ENCODE data around the gene TRIM62.
"Not testable (repeated sequence)": the region's sequence is repeated elsewhere in the genome, so short reads cannot be mapped to it uniquely, and the experiment has no call there.

The TRIM62 gene

GRCh38 chr1:33126411-33127000 lies 55.3 kb downstream of the TRIM62 start:
- in situ Hi-C loops (cut with MboI; ENCODE audit: low pct_unique_long_range_greater_than_20kb, low sequenced_read_pairs, unreplicated experiment), result no loop called here

GRCh38 chr1:33124647-33125046 lies 57.2 kb downstream of the TRIM62 start:
- in situ Hi-C loops (cut with MboI; ENCODE audit: low pct_unique_long_range_greater_than_20kb, low sequenced_read_pairs, unreplicated experiment); DNase-seq (ENCODE audit: low spot score): not testable (repeated sequence)

More at GRCh38 chr1:33126411-33127000, 55.3 kb downstream of the TRIM62 start:
- DNase-seq (ENCODE audit: low spot score), result no peak
- no peak for TF ChIP-seq CTCF (IDR thresholded peaks at IDR 0.05; ENCODE audit: extremely low read depth, insufficient read depth, missing control alignments)

- TF ChIP-seq CTCF (IDR thresholded peaks at IDR 0.05; ENCODE audit: extremely low read depth, insufficient read depth, missing control alignments), result no peak
- DNase-seq (ENCODE audit: low spot score), result no peak
- in situ Hi-C loops (cut with MboI; ENCODE audit: low pct_unique_long_range_greater_than_20kb, low sequenced_read_pairs, unreplicated experiment), result no loop called here
These were observed 58.6 kb downstream of the TRIM62 start for GRCh38 chr1:33123266-33123665.

- in situ Hi-C loops (cut with MboI; ENCODE audit: low pct_unique_long_range_greater_than_20kb, low sequenced_read_pairs, unreplicated experiment), result no loop called here
- DNase-seq (ENCODE audit: low spot score), result no peak
- no peak for TF ChIP-seq CTCF (IDR thresholded peaks at IDR 0.05; ENCODE audit: extremely low read depth, insufficient read depth, missing control alignments)
These were observed 59.2 kb downstream of the TRIM62 start for GRCh38 chr1:33122483-33123178.

- no peak for DNase-seq (ENCODE audit: low spot score)
- in situ Hi-C loops (cut with MboI; ENCODE audit: low pct_unique_long_range_greater_than_20kb, low sequenced_read_pairs, unreplicated experiment), result no loop called here
- TF ChIP-seq CTCF (IDR thresholded peaks at IDR 0.05; ENCODE audit: extremely low read depth, insufficient read depth, missing control alignments), result no peak
These were observed 60.1 kb downstream of the TRIM62 start for GRCh38 chr1:33121728-33122127.

- in situ Hi-C loops (cut with MboI; ENCODE audit: low pct_unique_long_range_greater_than_20kb, low sequenced_read_pairs, unreplicated experiment), result no loop called here
- DNase-seq (ENCODE audit: low spot score), result no peak
- TF ChIP-seq CTCF (IDR thresholded peaks at IDR 0.05; ENCODE audit: extremely low read depth, insufficient read depth, missing control alignments), result no peak
These were observed 61.2 kb downstream of the TRIM62 start for GRCh38 chr1:33120436-33121231.

Measured in GM13977 (cell line).